Cardiac muscle cell (in vitro differentiated cells and primary cell): ENCODE measurements around the gene RPUSD1. TPM values are rescaled to one million over a fixed set of nuclear protein-coding genes. Genes with fewer than 3 reads are reported as not detected.

Experiments
- DNase-seq, 2 donors: peaks; one replicate each; pipeline versions ENCODE4 v3.0.0 to v3.0.0-alpha.2; 2010 to 2017; ENCODE audit warnings: low read depth in 1 of 2, low spot score in 1 of 2
- H3K27ac ChIP-seq: fragments of 200-600 bp; sonication (generic); 2 replicates; pipeline ENCODE4 v1.5.1; 2016
- H3K27me3 ChIP-seq: fragments of 200-600 bp; sonication (generic); 2 replicates; pipeline ENCODE4 v1.6.0; 2016; ENCODE audit warnings: control low read depth
- H3K36me3 ChIP-seq: fragments of 200-600 bp; sonication (generic); 2 replicates; pipeline ENCODE4 v1.5.1; 2016; ENCODE audit warnings: control low read depth
- H3K4me1 ChIP-seq: fragments of 200-600 bp; sonication (generic); 2 replicates; pipeline ENCODE4 v1.8.1; 2017; ENCODE audit warnings: low read depth, mild to moderate bottlenecking, mixed run types
- H3K4me3 ChIP-seq: fragments of 200-600 bp; sonication (generic); 2 replicates; pipeline ENCODE4 v1.5.1; 2016; ENCODE audit warnings: mild to moderate bottlenecking
- H3K9me3 ChIP-seq: fragments of 200-600 bp; sonication (generic); 2 replicates; pipeline ENCODE4 v1.5.1; 2017; ENCODE audit warnings: low read depth, mild to moderate bottlenecking, control low read depth
- polyA plus RNA-seq: library from polyadenylated mRNA; unstranded; fragments of >200 nt; fragmentation: Nextera tagmentation; extraction: Ambion mirVana; gene quantifications from 2 replicates; pipeline ENCODE4 v1.2.1, GENCODE V29; 2016
- total RNA-seq: library from RNA; depleted of rRNA; stranded (reverse); fragments of >200 nt; gene quantifications from 2 replicates; pipeline ENCODE4 v1.2.3, GENCODE V29; 2016
- TF ChIP-seq, protein P1 (sequence below): IDR thresholded peaks from 2 replicates; pipeline ENCODE4 v1.5.1; 2012; ENCODE audit warnings: low read depth, mild to moderate bottlenecking, low read length

RPUSD1 gene
- total and polyA plus RNA-seq, 2 experiments from 2014 or later, result 32.2 to 34.3 TPM

- Histone ChIP-seq H3K27ac (no peak overlapping the region), H3K36me3 (no peaks in the 10 kb centered on the region), H3K4me1 (no peaks in the 10 kb centered on the region), H3K27me3 (peaks cover 10% of the 10 kb centered on the region), H3K9me3 (no peaks in the 10 kb centered on the region), H3K4me3 (no peak overlapping the region)
- DNase-seq, result no peak
- TF ChIP-seq, protein P1, sequence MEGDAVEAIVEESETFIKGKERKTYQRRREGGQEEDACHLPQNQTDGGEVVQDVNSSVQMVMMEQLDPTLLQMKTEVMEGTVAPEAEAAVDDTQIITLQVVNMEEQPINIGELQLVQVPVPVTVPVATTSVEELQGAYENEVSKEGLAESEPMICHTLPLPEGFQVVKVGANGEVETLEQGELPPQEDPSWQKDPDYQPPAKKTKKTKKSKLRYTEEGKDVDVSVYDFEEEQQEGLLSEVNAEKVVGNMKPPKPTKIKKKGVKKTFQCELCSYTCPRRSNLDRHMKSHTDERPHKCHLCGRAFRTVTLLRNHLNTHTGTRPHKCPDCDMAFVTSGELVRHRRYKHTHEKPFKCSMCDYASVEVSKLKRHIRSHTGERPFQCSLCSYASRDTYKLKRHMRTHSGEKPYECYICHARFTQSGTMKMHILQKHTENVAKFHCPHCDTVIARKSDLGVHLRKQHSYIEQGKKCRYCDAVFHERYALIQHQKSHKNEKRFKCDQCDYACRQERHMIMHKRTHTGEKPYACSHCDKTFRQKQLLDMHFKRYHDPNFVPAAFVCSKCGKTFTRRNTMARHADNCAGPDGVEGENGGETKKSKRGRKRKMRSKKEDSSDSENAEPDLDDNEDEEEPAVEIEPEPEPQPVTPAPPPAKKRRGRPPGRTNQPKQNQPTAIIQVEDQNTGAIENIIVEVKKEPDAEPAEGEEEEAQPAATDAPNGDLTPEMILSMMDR, result no peak
These were observed 29.1 kb upstream of the RPUSD1 start for GRCh38 chr16:817001-817906.

GRCh38 chr16:815861-816260 lies 27.7 kb upstream of the RPUSD1 start:
- no peak for DNase-seq
- H3K36me3 ChIP-seq, result no peaks in the 10 kb centered on the region
- no peaks in the 10 kb centered on the region for H3K9me3 ChIP-seq
- H3K27ac ChIP-seq, result no peak overlapping the region
- H3K27me3 ChIP-seq, result peaks cover 15% of the 10 kb centered on the region
- H3K4me1 ChIP-seq, result no peaks in the 10 kb centered on the region
- TF ChIP-seq, protein P1, result no peak
- no peak overlapping the region for H3K4me3 ChIP-seq

DNA sequence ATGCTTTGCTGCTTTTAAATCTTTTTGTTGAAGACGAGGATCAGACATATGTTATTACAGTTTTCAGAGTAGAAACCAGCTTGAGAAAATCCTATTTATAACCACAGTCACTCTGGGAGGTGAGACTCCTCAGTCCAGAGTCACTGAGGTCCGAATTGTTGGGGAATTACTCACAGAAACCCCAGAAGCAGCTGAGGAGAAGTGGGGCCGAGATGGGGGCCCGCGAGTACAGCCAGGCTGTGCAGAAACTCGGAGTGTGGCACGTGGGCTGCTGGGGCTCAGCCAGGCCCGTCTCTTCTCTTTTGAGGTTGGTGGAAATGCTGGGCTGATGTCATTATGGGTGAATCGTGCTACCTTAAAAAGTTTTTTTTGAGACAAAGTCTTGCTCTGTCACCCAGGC lies 26.8 kb upstream of the RPUSD1 start:
- peaks cover 19% of the 10 kb centered on the region for H3K27me3 ChIP-seq
- peak in 1 of 2 donors; percentile 6 for DNase-seq
- TF ChIP-seq, protein P1, result no peak
- H3K4me3 ChIP-seq, result no peak overlapping the region
- H3K27ac ChIP-seq, result no peak overlapping the region
- H3K36me3 ChIP-seq, result no peaks in the 10 kb centered on the region
- H3K9me3 ChIP-seq, result no peaks in the 10 kb centered on the region
- H3K4me1 ChIP-seq, result no peaks in the 10 kb centered on the region

DNA sequence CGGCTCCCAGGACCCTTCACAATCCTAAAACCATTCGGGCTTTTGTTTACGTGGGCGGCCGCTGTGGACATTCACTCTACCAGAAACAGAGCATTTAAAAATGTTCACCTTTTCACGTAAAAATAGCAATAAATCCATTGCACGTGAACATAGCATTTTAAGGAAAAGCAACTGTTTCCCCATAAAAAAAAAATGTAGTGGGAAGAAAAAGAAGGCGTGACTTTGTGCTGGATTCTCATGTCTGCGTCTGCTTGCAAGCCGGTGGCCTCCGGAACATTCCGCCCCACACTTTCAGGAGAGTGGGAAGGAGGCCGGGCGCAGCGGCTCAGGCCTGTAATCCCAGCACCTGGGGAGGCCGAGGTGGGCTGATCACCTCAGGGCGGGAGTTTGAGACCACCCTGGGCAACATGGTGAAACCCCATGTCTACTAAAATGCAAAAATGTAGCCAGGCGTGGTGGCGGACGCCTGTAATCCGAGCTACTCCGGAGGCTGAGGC lies 25.8 kb upstream of the RPUSD1 start:
- Histone ChIP-seq H3K27ac (no peak overlapping the region), H3K36me3 (no peaks in the 10 kb centered on the region), H3K4me3 (no peak overlapping the region), H3K4me1 (no peaks in the 10 kb centered on the region), H3K27me3 (peaks cover 19% of the 10 kb centered on the region), H3K9me3 (no peaks in the 10 kb centered on the region)
- no peak for DNase-seq
- TF ChIP-seq, protein P1, result no peak

DNA sequence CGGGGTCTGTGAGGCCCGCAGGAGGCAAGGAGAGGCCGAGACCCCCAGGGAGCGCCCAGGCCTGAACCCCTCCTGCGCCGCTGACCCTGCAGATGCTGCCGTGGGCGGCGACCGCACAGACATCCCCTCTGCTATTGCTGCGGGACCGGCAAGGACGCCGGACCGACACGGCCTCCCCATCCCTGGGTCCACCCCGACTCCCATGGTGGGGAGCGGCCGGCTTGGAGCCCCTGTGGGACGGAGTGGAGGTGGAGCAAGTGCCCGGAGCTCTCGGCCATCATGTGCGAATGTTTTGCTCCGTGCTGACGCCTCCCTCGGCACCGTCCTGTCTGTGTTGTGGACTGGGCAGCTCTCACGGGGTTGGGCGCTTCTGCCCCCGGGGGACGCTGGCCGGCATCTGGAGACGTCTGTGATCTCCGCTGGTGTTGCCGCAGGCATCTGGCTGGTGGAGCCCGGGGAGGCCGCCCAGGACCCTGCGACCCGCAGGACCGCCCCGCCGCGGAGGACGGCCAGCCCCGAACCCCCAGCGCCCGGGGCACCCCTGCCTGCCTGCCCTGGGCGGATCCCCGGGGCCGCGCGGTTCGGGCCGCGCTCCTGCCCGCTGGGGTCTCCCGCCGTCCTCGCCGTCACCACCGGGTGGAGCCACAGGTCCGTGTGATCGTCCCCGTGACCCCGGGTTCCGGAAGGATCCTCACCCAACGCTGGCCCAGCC lies 25.2 kb upstream of the RPUSD1 start:
- DNase-seq, result peak; percentile 36 to 77
- no peaks in the 10 kb centered on the region for H3K9me3 ChIP-seq
- H3K36me3 ChIP-seq, result no peaks in the 10 kb centered on the region
- no peaks in the 10 kb centered on the region for H3K4me1 ChIP-seq
- H3K4me3 ChIP-seq, result no peak overlapping the region
- H3K27me3 ChIP-seq, result peaks cover 19% of the 10 kb centered on the region
- H3K27ac ChIP-seq, result no peak overlapping the region
- TF ChIP-seq, protein P1, result peak; percentile 48
